HG02885 (cell line): Measurements from ENCODE around the gene PRKN.
A peak's percentile ranks its signal among the peaks of the same experiment; 100 is the strongest.

Experiments used
- ATAC-seq: cut with Tn5 transposase; IDR thresholded peaks from one replicate; pipeline ENCODE4 v1.9.1; 2021; ENCODE audit warnings: mild to moderate bottlenecking; ENCODE audit not compliant: unreplicated experiment, poor library complexity

The PRKN gene

GRCh38 chr6:161732594-161732993, 995.0 kb downstream of the PRKN start:
- ATAC-seq = no peak

GRCh38 chr6:161727083-161727833, 1000.3 kb downstream of the PRKN start:
- ATAC-seq = no peak

- no peak for ATAC-seq
Measured at GRCh38 chr6:161722394-161722793, 1005.2 kb downstream of the PRKN start.

GRCh38 chr6:161721511-161721910, 1006.1 kb downstream of the PRKN start:
- no peak for ATAC-seq

GRCh38 chr6:161716176-161716575, 1011.4 kb downstream of the PRKN start:
- no peak for ATAC-seq

- no peak for ATAC-seq
Measured at GRCh38 chr6:161711938-161712337, 1015.6 kb downstream of the PRKN start.

GRCh38 chr6:161711515-161711914, 1016.1 kb downstream of the PRKN start:
- ATAC-seq = no peak

- no peak for ATAC-seq
Measured at GRCh38 chr6:161710698-161711097, 1016.9 kb downstream of the PRKN start.

GRCh38 chr6:161701056-161701455, 1026.5 kb downstream of the PRKN start:
- no peak for ATAC-seq

GRCh38 chr6:161696801-161697200, 1030.8 kb downstream of the PRKN start:
- ATAC-seq = no peak

- peak; percentile 66 for ATAC-seq
Measured at GRCh38 chr6:161694995-161695394, 1032.6 kb downstream of the PRKN start.

- ATAC-seq = no peak
Measured at GRCh38 chr6:161686655-161687054, 1040.9 kb downstream of the PRKN start.

- no peak for ATAC-seq
Measured at GRCh38 chr6:161684731-161685475, 1042.7 kb downstream of the PRKN start.

- no peak for ATAC-seq
Measured at GRCh38 chr6:161683400-161683799, 1044.2 kb downstream of the PRKN start.

GRCh38 chr6:161682982-161683381, 1044.6 kb downstream of the PRKN start:
- no peak for ATAC-seq

GRCh38 chr6:161679980-161680538, 1047.5 kb downstream of the PRKN start:
- ATAC-seq = no peak

- ATAC-seq = no peak
Measured at GRCh38 chr6:161677188-161677587, 1050.4 kb downstream of the PRKN start.

GRCh38 chr6:161676586-161676985, 1051.0 kb downstream of the PRKN start:
- ATAC-seq = no peak

- no peak for ATAC-seq
Measured at GRCh38 chr6:161674930-161675682, 1052.5 kb downstream of the PRKN start.

GRCh38 chr6:161673026-161673425, 1054.5 kb downstream of the PRKN start:
- no peak for ATAC-seq

- ATAC-seq = no peak
Measured at GRCh38 chr6:161671117-161671516, 1056.4 kb downstream of the PRKN start.
